Caco-2 (cell line): ENCODE results near the gene TBC1D8. TPM values are rescaled to one million over a fixed set of nuclear protein-coding genes. Genes with fewer than 3 reads are reported as not detected.

Source experiments
- BruUV-seq: library from RNA; stranded (reverse); fragments of 400-500 nt; replicated peaks from 2 replicates; lab custom pipeline; 2021; lab: Mats Ljungman, UMichigan
- CTCF ChIA-PET: fragments of 300-600 bp; sonication (Branson Sonifier 250); formaldehyde crosslinking; loops from one replicate; lab custom pipeline; 2022; ENCODE audit warnings: antibody characterized with exemption; lab: Charles Lee
- POLR2A ChIA-PET: fragments of 300-600 bp; sonication (Branson Sonifier 250); formaldehyde crosslinking; loops from one replicate; lab custom pipeline; 2022; ENCODE audit warnings: antibody characterized with exemption; lab: Charles Lee
- DNase-seq, 2 experiments: peaks; one replicate each; pipeline versions ENCODE4 v3.0.0 to v3.0.0-alpha.2; 2020 to 2022
- H3K27me3 ChIP-seq: replicated peaks from 2 replicates; pipeline ENCODE4 v1.6.0; 2011; ENCODE audit warnings: low read length; ENCODE audit not compliant: control insufficient read depth, insufficient read depth
- H3K36me3 ChIP-seq: 2 replicates; pipeline ENCODE4 v1.5.1; 2011; ENCODE audit warnings: low read length; ENCODE audit not compliant: control insufficient read depth, insufficient read depth
- H3K4me1 ChIP-seq: fragments of 250-450 bp; sonication (Bioruptor Pico); 2 replicates; pipeline ENCODE4 v1.5.1; 2020; ENCODE audit warnings: mild to moderate bottlenecking
- H3K4me3 ChIP-seq: 2 replicates; pipeline ENCODE4 v1.5.1; 2011; ENCODE audit warnings: low read depth, mild to moderate bottlenecking, control low read depth, low read length
- H3K9me3 ChIP-seq: fragments of 250-450 bp; sonication (Bioruptor Pico); 2 replicates; pipeline ENCODE4 v1.5.1; 2020; ENCODE audit warnings: mild to moderate bottlenecking, moderate library complexity
- H3K27ac Mint-ChIP-seq: one replicate; pipeline ENCODE4 v1.8.0; 2022; ENCODE audit warnings: mixed read lengths; ENCODE audit not compliant: unreplicated experiment
- H3K27me3 Mint-ChIP-seq: one replicate; pipeline ENCODE4 v1.8.0; 2022; ENCODE audit warnings: mixed read lengths; ENCODE audit not compliant: insufficient read depth, unreplicated experiment
- H3K36me3 Mint-ChIP-seq: one replicate; pipeline ENCODE4 v1.8.0; 2022; ENCODE audit warnings: mild to moderate bottlenecking, mixed read lengths; ENCODE audit not compliant: insufficient read depth, unreplicated experiment
- H3K4me1 Mint-ChIP-seq: one replicate; pipeline ENCODE4 v1.8.0; 2022; ENCODE audit warnings: low read depth, mixed read lengths; ENCODE audit not compliant: unreplicated experiment
- H3K4me3 Mint-ChIP-seq: one replicate; pipeline ENCODE4 v1.8.0; 2022; ENCODE audit warnings: mild to moderate bottlenecking, moderate library complexity, mixed read lengths; ENCODE audit not compliant: unreplicated experiment
- H3K9me3 Mint-ChIP-seq: one replicate; pipeline ENCODE4 v1.8.0; 2022; ENCODE audit warnings: mixed read lengths; ENCODE audit not compliant: unreplicated experiment
- CTCF ChIP-seq, 2 experiments: fragments of 200-600 bp in 1 of 2; IDR thresholded peaks; 1 replicate in 1 of 2; 2 replicates in 1 of 2; pipeline versions ENCODE4 v1.5.1 to v1.8.0; 2011 to 2022; ENCODE audit warnings: antibody characterized with exemption in 1 of 2, control low read depth in 1 of 2, inconsistent platforms in 1 of 2, low read depth in 1 of 2, low read length in 1 of 2, mild to moderate bottlenecking in 1 of 2, moderate library complexity in 1 of 2; ENCODE audit not compliant: insufficient read depth in 1 of 2, severe bottlenecking in 1 of 2, unreplicated experiment in 1 of 2
- intact Hi-C: fragments of 100-400 bp; cut with micrococcal nuclease; formaldehyde crosslinking; loops from one replicate; pipeline ENCODE4 v1.10.0; 2022; ENCODE audit not compliant: unreplicated experiment
- total RNA-seq: library from RNA; stranded (reverse); gene quantifications from 2 replicates; pipeline ENCODE4 v1.2.3, GENCODE V29; 2022

Gene TBC1D8
- total RNA-seq, 1 experiment from 2014 or later = 29.5 TPM

GRCh38 chr2:101187131-101187530 lies 35.9 kb upstream of the TBC1D8 start:
- ChIA-PET CTCF (no interaction called here), POLR2A (no interaction called here)
- BruUV-seq = no TSS peak
- H3K27ac Mint-ChIP-seq = no peak overlapping the region
- TF ChIP-seq CTCF (IDR thresholded peaks at IDR 0.05; ENCODE audit: insufficient read depth in 1 of 2, low read depth in 1 of 2, low read length in 1 of 2, severe bottlenecking in 1 of 2, unreplicated experiment in 1 of 2) = no peak
- Histone ChIP-seq H3K4me1 (no peaks in the 10 kb centered on the region), H3K36me3 (no peaks in the 10 kb centered on the region), H3K9me3 (peaks cover 10% of the 10 kb centered on the region; the same call in 1 of the 2 replicates), H3K27me3 (no peaks in the 10 kb centered on the region), H3K4me3 (no peak overlapping the region)
- no peak for DNase-seq
- H3K4me1 Mint-ChIP-seq = peaks cover 12% of the 10 kb centered on the region
- no peaks in the 10 kb centered on the region for H3K27me3 Mint-ChIP-seq
- no peaks in the 10 kb centered on the region for H3K36me3 Mint-ChIP-seq
- intact Hi-C loops = no loop called here
- no peak overlapping the region for H3K4me3 Mint-ChIP-seq
- H3K9me3 Mint-ChIP-seq = no peaks in the 10 kb centered on the region

- TF ChIP-seq CTCF (IDR thresholded peaks at IDR 0.05; ENCODE audit: insufficient read depth in 1 of 2, low read depth in 1 of 2, low read length in 1 of 2, severe bottlenecking in 1 of 2, unreplicated experiment in 1 of 2) = no peak
- no TSS peak for BruUV-seq
- no peak for DNase-seq
- H3K4me1 Mint-ChIP-seq = peaks cover 6% of the 10 kb centered on the region
- ChIA-PET POLR2A (no interaction called here), CTCF (interaction anchor here (1.4 kb wide), 1 partner anchor 20 kb away, joined by 4 read pairs; no protein-coding TSS in a partner anchor)
- no peak overlapping the region for H3K4me3 Mint-ChIP-seq
- H3K9me3 Mint-ChIP-seq = no peaks in the 10 kb centered on the region
- Histone ChIP-seq H3K27me3 (no peaks in the 10 kb centered on the region), H3K36me3 (no peaks in the 10 kb centered on the region), H3K4me1 (no peaks in the 10 kb centered on the region), H3K4me3 (no peak overlapping the region), H3K9me3 (peaks cover 10% of the 10 kb centered on the region; the same call in 1 of the 2 replicates)
- no peaks in the 10 kb centered on the region for H3K36me3 Mint-ChIP-seq
- H3K27me3 Mint-ChIP-seq = no peaks in the 10 kb centered on the region
- H3K27ac Mint-ChIP-seq = no peak overlapping the region
- intact Hi-C loops = loop anchor here (1.0 kb wide), 1 partner anchor 9 kb away; no protein-coding TSS in a partner anchor
Measured at GRCh38 chr2:101185656-101186055, 34.5 kb upstream of the TBC1D8 start.

- H3K4me3 Mint-ChIP-seq = no peak overlapping the region
- peaks cover 6% of the 10 kb centered on the region for H3K4me1 Mint-ChIP-seq
- POLR2A ChIA-PET = no interaction called here
Measured at GRCh38 chr2:101185085-101185484, 33.9 kb upstream of the TBC1D8 start.

More at GRCh38 chr2:101185085-101185484, 33.9 kb upstream of the TBC1D8 start:
- Histone ChIP-seq H3K36me3 (no peaks in the 10 kb centered on the region), H3K4me3 (no peak overlapping the region), H3K4me1 (no peaks in the 10 kb centered on the region), H3K27me3 (no peaks in the 10 kb centered on the region), H3K9me3 (peaks cover 10% of the 10 kb centered on the region; the same call in 1 of the 2 replicates)
- intact Hi-C loops = loop anchor here (1.0 kb wide), 1 partner anchor 9 kb away; no protein-coding TSS in a partner anchor
- CTCF ChIA-PET = interaction anchor here (1.4 kb wide), 1 partner anchor 20 kb away, joined by 4 read pairs; no protein-coding TSS in a partner anchor
- TF ChIP-seq CTCF (IDR thresholded peaks at IDR 0.05; ENCODE audit: insufficient read depth in 1 of 2, low read depth in 1 of 2, low read length in 1 of 2, severe bottlenecking in 1 of 2, unreplicated experiment in 1 of 2) = no peak
- H3K27ac Mint-ChIP-seq = no peak overlapping the region
- no peaks in the 10 kb centered on the region for H3K27me3 Mint-ChIP-seq
- H3K36me3 Mint-ChIP-seq = no peaks in the 10 kb centered on the region
- no TSS peak for BruUV-seq
- no peaks in the 10 kb centered on the region for H3K9me3 Mint-ChIP-seq
- no peak for DNase-seq
